Suppressor macrophage treated with lipopolysaccharide for 4 hours (primary cell): Measurements from ENCODE around the gene CLTCL1.
"Not testable (repeated sequence)": the region's sequence is repeated elsewhere in the genome, so short reads cannot be mapped to it uniquely, and the experiment has no call there.

ENCODE experiments used
- DNase-seq: peaks from one replicate; pipeline ENCODE4 v3.0.0-alpha.2; 2020

The CLTCL1 gene

DNA sequence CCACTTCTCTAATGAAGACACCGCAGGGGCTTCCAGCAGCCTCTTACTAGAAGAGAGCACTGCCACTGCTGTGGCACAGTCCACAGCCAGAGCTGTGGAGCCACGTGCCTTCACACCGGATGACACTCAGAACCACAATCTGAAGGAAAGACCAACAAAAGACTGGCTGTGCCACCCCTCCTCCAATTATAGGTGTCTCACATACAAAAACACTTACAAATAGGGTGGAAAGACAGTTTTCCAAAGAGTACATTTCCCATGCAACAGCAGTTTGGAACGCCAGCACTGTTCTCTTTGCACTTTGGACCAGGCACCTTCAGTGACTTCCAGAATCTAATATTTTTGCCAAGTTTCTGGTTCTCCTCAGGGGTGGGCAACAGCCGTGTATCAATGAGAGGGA, 74.9 kb downstream of the CLTCL1 start:
- no peak for DNase-seq

DNA sequence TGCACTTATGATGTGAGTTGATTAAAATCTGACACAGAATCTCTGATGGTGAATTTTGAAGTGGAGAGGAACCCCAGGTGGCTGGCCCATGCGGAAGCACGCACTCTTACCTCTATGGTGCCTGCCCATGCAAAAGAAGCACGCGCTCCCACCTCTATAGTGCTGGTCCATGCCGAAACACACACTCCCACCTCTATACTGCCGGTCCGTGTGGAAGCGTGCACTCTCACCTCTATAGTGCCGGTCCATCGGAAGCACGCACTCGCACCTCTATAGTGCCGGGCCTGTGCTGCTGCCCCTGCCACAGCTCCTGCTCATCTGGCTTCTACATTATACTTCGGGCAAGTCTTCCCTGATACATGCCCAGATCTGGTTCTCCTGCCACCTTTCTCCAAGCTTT, 76.2 kb downstream of the CLTCL1 start:
- DNase-seq: no peak

DNA sequence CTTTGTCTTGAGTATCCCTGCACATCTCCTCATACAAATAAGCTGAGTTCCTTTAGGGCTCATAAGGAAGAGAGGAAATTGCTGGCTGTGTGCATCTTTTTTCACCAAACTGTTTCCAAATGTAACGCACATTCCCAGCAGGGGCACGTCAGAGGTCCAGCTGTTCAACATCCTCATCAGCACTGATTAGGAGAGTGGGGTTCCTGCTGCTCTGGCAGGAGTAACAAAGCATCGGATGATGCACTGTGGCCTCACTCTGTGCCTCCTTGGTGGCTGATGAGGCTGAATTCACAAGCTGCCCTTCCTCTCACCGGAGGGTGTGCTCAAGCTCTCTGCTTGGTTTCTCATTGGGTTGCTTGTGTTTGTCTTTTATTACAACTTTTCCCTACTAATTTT, 77.4 kb downstream of the CLTCL1 start:
- no peak for DNase-seq

DNA sequence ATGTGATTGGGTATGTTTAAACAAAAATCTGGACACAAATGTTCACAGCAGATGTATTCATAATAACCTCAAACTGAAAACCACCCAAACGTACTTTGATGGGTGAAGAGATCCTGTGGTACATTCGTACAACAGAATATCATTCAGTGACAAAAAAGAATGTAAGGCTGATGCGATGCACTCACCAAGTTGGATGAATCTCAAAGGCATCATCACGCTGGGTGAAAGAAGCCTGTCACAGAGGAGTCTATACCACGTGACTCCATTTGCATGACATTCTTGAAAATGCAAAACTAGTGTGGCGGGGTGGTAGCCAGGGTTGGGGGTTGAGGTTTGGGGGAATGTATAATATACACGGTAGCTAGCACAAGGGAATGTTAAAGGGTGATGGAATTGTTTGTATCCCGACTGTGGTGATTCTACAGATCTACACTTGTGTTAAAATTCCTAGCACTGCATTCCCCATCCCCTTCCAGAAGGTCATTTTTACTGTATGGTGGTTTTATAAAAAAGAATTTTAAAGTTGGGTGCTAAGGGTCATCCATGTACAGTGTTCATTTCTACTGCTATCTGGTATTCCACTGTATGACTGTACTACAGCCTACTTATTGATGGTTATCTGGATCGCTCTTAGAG, 78.0 kb downstream of the CLTCL1 start:
- no peak for DNase-seq

DNA sequence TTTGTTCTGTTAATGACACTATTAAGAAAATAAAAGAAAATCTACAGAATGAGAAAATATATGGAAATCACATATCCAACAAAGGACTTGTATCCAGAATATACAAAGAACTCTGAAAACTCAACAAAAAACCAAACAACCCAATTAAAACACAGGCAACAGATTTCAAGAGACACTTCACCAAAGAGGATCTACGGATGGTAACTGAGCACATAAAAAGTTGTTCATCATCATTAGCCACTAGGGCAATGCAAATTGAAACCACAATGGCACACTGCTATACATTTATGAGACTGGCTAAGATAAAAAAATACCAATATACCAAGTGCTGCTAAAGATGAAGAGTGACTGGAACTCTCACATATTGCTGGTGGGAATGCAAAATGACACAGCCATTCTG, 78.5 kb downstream of the CLTCL1 start:
- no peak for DNase-seq

DNA sequence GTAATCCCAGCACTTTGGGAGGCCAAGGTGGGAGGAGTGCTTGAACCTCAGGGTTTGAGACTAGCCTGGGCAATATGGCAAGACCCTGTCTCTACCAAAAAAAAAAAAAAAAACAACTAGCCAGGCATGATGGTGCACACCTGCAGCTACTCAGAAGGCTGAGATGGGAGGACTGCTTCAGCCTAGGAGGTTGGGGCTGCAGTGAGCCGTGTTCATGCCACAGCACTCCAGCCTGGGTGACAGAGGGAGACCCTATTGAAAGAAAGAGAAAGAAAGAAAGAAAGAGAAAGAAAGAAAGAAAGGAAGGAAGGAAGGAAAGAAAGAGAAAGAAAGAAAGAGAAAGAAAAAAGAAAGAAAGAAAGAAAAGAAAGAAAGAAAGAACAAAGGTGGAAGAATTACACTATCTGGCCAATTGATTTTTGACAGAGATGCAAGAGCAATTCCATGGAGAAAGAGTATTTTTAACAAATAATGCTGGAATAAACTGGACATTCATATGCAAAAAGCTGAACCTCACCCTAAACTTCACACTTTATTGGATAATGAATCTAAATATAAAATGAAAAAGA, 79.1 kb downstream of the CLTCL1 start:
- no peak for DNase-seq

DNA sequence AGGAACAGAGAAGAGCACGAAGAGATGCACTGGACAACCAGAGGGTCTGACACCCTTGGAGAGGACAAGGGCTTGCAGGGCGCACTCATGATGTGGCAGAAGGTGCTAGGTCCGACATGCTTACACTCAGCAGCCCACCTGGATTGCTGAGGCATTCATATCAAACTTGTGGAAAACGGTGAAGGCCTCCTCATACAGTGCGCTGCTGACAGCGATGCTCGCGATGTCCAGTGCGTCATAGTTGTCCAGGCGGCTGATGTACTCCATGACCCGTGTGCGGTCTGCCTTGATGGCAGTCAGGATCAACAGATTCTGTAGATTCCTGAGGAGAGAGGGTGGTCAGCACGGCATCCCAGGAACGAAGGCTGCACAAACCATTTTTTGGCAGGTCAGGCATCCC, 81.3 kb downstream of the CLTCL1 start:
- DNase-seq: no peak

DNA sequence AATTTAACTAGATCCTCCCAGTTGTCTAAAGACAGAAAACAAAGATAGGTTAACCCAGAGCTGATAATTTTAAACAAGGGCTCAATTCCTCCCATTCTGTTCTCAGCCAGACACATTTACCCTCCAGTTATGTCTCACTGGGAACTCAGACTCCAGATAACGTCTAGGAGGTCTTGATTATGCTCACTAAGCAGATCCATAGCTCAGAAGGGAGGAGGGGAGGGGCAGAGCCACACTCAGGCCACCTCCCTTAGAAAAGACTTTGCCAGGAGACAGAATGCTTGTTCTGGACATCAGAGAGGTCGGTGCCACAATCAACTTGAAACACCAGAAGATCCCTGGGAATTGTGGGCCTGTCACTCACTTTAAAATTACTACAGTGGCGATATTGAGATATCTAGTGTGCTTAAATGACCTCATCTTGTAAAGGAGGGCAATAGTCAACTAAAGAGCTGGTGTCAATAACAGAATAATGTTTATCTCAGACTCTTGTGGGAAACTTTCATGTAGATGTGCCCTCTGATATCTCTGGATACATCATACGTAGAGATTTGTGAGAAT, 83.2 kb downstream of the CLTCL1 start:
- DNase-seq: no peak

DNA sequence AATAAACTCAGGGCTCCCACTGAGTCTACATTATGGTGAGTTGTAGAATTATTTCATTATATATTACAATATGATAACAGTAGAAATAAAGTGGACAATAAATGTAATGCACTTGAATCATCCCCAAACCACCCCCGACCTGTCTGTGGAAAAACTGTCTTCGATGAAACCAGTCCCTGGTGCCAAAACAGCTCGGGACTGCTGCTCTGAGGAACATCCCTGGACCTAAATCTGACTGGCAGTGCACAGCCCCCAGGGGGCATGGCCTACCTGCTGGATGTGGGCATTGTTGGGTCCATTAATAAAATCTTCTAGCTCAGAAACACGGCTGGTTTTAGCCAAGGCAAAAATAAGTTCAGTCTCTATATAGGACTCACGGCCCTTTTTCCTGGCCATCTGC, 83.6 kb downstream of the CLTCL1 start:
- no peak for DNase-seq

DNA sequence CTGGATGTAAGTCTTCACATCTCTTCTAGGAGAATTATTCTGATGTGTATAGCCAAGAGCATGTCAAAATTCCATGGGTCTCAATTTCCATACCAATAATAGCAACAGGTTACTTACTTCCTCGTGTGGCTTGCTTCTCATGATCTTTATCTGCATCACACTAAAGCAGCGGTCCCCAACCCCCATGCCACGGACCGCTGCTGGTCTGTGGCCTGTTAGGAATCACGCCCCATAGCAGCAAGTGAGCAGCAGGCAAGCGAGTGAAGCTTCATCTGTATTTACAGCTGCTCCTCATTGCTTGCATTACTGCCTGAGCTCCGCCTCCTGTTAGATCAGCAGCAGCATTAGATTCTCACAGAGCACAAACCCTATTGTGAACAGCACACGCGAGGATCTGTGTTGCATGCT, 84.1 kb downstream of the CLTCL1 start:
- no peak for DNase-seq

DNA sequence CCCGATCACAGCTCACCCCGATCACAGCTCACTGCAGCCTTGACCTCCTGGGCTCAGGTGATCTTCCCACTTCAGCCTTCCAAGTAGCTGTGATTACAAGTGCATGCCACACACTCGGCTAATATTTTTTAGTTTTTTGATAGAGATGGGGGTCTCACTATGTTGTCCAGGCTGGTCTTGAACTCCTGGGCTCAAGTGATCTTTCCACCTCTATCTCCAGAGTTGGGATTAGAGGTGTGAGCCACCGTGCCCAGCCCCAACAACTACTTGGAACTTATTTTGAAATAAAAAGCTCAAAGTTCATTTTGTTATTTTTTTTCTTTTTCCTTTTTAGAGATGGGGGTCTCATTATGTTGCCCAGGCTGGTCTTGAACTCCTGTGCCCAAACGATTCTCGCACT, 85.2 kb downstream of the CLTCL1 start:
- no peak for DNase-seq

DNA sequence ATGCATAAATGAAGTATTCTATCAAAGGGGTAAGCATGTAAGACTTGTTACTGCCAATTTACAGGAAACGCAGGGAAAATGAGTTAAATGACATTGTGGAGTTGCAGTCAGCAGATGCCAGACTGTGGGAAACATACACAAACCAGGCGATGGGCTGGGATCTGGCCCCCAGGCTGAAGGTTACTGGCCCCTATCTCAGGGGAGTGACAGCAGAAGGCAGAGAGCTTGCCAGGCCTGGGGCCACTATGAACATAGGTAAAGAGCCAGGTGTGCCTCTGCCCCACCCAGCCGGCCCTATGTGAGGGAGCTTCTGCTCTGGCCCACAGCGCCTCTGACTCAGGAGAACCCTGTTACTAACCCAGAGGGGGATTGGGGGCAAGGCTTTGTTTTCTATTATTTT, 86.9 kb downstream of the CLTCL1 start:
- no peak for DNase-seq

DNA sequence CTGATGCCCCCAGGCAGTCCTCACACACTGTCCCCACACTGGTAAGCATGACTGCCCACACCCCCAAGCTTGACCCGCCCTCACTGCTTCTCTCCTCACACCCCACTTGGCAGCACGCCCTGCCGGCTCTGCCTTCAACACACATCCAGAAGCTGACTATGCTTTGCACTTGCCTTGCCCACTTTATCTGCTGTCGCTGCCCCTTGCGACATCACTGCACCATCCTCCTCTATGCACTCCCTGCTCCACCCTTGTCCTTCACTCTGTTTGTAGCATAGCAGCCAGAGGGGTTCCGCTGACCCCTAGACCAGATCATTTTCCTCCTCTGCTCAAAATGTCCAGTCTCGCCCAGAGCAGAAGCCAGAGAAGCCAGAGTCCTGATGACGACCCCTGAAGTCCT, 87.7 kb downstream of the CLTCL1 start:
- no peak for DNase-seq

DNA sequence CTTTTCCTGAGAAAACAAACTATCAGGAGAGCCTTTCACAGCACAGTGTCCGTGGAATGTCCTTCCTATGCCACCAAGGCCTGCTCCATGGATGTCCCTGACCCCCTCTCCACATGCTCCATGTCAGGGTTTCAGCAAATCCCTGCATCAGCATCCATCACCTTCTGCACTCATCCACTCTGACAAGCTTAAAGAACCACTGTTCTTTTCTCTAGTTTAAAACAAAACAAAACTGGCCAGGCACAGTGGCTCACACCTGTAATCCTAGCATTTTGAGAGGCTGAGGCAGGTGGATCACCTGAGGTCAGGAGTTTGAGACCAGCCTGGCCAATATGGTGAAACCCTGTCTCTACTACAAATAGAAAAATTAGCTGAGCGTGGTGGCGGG, 88.7 kb downstream of the CLTCL1 start:
- not testable (repeated sequence) for DNase-seq

DNA sequence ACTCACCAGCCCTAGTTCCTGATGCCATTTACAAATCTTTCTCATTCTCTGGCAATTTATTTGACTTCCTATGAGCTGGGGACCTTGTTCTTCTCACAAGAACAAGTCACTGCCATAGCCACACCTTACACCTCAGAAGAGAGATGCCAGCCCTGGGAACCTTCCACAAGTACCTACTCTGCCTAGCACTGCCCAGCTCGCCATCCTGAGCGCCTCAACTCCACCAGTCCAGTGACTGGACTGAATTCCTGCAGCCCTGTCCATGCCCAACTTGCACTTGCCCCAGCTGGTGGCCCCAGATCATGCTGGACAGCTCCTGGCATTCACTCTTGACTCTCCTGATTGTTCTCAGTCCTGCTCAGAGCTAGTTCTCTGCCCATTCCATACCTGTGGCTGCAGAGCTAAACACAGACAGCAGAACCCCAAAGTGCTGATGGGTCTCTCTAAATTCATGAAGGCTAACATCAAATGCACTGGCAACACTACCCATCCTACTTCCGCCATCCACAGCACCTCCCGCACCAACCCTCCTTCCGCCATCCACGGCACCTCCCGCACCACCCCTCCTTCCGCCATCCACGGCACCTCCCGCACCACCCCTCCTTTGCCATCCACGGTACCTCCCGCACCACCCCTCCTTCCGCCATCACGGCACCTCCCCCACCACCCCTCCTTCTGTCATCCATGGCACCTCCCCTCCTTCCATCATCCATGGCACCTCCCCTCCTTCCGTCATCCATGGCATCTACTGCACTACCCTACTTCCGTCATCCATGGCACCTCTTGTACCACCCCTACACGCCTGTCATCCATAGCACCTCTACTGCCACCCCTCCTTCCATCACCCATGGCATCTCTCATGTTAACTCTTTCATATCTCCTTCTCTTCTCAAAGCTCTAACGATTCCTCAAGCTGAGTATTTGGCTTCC, 89.4 kb downstream of the CLTCL1 start:
- DNase-seq: no peak

DNA sequence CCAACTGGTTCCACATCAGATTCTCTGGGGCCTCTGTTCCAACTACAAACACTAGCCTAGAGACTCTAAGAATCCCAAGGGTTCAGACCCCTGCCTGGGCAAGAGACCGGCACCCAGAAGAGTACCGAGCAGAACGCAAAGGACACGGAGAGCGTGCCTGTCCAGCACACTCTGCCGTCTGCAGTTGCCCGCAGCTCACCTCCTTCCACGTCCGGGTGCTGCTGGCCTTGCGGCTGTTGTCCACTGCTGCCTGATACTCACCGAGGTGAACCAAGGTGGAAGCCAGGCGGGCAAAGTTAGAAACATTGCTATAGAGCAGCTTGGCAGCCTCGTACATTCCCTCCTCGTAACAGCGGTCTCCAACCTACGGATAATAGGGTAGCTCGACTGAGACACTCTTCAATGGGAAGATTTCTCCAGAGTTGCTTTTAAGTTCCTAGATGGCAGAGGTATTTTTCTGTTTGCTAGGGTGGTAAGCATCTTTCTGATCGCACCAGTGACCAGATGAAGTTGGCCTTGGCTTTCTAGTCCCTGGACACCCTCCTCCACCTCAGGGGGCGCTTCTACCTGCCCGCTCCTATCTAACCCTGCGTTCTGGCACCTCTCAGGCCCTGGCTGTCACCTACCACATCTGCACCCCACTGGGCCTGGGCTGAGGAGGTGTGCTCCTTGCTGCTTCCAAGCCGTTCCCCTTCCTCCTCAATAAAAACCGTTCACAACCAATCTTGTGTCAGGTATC, 90.2 kb downstream of the CLTCL1 start:
- no peak for DNase-seq

DNA sequence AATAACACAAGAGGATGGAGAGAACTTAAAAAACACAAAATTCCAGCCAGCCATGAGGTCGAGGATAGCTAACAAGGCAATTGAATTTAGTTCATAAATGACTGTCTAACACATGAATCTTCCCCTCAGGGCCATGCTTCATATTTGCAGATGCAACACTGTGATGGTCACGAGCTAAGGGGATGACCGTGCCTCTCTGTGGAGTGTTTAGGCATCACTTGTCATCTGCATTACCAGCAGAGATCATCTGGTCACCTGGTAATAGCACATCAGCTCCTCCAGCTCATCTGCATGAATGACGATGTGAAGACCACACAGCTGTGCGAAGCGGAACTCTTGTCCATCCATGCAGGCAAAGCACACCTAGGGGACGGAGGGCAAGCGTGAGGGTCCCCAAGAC, 92.0 kb downstream of the CLTCL1 start:
- DNase-seq: no peak

DNA sequence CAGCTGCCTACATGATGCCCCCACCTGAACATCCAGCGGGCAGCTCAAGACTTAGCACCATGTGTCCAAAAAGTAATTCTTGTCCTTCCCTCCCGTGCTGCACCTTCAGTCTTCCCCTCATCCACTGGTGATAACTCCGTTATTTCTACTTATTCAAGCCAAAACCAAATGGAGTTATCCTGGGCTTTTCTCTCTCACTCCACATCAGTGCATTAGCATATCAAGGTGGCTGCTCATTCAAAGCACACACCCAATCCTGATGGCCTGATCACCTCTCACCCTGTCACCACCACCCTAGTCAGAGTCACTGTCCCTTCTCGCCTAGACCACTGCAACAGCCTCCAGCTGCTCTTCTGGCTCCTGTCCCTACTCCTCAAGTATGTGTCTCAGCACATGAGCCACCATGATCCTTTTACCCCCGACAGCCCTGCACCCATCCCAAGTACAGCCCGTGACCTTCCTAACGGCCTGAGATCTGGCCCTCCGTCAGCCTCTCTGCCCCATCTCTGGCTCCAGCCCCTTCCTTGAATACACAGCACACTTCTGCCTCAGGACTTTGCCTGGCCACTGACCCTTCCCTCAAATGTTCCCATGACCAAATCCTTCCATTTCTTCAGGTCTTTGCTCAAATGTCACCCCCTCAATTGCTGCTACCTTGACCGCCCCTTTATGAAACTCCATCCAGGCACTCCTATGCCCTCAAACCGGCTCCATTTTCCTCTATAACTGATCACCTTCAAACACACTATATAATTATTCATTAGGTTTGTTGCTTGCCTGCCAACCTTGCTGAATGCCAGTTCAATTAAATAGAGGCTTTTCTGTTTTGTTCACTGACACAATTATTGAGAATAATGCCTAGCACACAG, 93.3 kb downstream of the CLTCL1 start:
- no peak for DNase-seq

DNA sequence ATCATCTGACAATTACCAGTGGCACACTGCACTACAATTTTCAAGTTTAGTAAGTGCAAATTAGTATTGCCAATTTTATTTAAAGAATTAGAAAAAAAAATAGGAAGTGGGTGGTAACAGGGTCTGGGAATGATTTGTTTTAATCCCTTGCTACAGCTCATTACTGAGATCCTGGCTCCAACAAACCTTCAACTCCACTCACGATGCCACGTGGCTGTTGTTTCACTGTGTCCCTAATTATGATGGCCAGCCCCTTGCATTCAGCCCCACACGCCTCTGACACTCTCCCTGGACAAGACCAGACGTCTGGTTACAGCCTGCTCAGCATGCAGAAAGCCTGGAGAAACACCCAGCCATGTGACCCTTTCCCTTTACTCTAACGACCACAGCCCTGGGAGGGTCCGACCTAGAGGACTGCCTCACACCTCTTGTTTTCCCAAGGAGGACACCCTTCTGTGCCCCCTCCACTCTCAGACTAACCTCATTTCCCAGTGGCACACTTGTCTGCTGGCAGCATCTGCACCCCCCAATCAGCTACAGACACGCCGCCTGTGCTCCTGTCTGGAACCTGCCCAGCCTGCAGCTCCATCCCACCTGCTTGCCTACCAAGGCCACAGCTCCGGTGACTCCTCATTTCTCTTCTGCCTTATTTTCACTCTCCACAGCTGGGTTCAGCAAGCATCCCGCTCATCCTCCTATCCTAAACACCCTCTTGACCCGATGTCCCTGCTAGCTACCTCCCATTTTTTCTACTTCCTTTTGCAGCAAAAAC, 94.5 kb downstream of the CLTCL1 start:
- DNase-seq: no peak

DNA sequence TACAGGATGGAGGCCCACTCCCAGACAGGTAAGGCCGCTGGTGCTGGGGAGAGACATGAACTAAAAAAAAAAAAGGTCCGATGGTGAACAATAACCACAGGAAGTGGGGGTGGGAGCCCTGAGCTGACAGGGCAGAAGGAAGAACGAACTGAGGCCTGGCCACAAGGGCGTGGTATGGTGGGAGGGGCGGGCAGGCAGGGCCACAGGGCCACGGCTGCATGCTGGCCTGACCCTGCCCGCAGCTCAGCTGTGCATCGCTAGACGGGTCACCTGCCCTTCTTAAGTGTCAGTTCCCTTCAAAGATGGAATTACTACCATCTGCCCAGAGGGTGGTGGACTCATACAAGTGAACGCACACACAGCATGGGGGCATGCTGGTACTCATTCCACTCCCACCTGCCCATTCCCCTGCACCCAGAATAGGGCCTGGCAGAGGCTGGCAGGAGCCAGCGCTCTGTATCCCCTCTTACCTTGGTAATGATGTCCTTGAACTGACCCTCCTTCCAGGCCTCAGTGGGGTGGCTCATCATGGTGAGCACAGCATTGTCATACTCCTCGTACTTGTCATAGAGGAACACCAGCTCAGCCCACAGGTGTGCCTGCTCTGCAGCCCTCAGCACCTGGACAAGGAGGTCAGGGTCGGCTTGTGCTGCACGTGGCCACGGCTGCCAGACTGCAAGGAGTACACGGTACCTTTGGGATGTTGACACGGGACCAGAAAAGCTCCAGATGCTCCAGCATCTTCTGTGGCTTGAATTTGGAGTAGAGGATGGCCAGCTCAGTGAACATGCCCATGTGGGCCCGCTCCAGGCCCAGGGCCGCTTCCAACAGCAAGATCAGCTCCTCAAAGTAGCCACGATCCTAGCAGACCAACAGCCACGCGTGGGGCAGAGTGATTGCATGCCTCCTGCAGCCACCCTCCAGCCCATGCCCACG, 95.5 kb downstream of the CLTCL1 start:
- no peak for DNase-seq
